Stomach (tissue), 9 donors: Measurements from ENCODE around the gene RBFOX1. TPM values are rescaled to one million over a fixed set of nuclear protein-coding genes. Genes with fewer than 3 reads are reported as not detected.

ENCODE experiments used
- DNase-seq, 2 donors: peaks; one replicate each; pipeline versions ENCODE4 v3.0.0 to v3.0.0-alpha.2; 2013 to 2019
- H3K27ac ChIP-seq, 5 donors: fragments of 200-600 bp in 4 of 5; sonication (generic) in 4 of 5; one replicate each; pipeline ENCODE4 v1.5.1; 2013 to 2019; ENCODE audit warnings: mild to moderate bottlenecking in 1 of 5, moderate library complexity in 1 of 5
- H3K27me3 ChIP-seq, 3 donors: fragments of 200-600 bp; sonication (generic); one replicate each; pipeline ENCODE4 v1.5.1; 2017 to 2019; ENCODE audit warnings: mixed run types in 1 of 3
- H3K36me3 ChIP-seq, 4 donors: fragments of 200-600 bp; sonication (generic); 1 replicate in 3 of 4; 2 replicates in 1 of 4; pipeline ENCODE4 v1.5.1; 2016 to 2019
- H3K4me1 ChIP-seq, 4 donors: fragments of 200-600 bp; sonication (generic); one replicate each; pipeline ENCODE4 v1.5.1; 2016 to 2019
- H3K4me3 ChIP-seq, 4 donors: fragments of 200-600 bp; sonication (generic) in 3 of 4; one replicate each; pipeline ENCODE4 v1.5.1; 2016 to 2019; ENCODE audit warnings: mild to moderate bottlenecking in 1 of 4
- H3K9me3 ChIP-seq, 4 donors: fragments of 200-600 bp; sonication (generic); one replicate each; pipeline ENCODE4 v1.5.1; 2016 to 2019
- EP300 ChIP-seq: sonication (generic); formaldehyde crosslinking; IDR thresholded peaks from one replicate; pipeline ENCODE4 v1.6.1; 2017; ENCODE audit warnings: antibody characterized with exemption
- POLR2A ChIP-seq, 4 donors: fragments of 450-650 bp; IDR thresholded peaks; one replicate each; pipeline ENCODE4 v1.6.1; 2016; ENCODE audit warnings: antibody characterized with exemption in 4 of 4, control low read depth in 2 of 4, mild to moderate bottlenecking in 1 of 4, moderate library complexity in 1 of 4
- POLR2AphosphoS5 ChIP-seq, 3 donors: sonication (generic); formaldehyde crosslinking; IDR thresholded peaks; one replicate each; pipeline ENCODE4 v1.6.1; 2016; ENCODE audit warnings: antibody characterized with exemption in 3 of 3
- WGBS, 5 donors: extraction: QIAGEN DNeasy Blood & Tissue Kit in 3 of 5; methylation state at CpG; one replicate each; pipeline versions ENCODE4 v1.1.5 to v1.1.7; 2013 to 2018; 5-methylcytosine and 5-hydroxymethylcytosine counted together
- intact Hi-C: fragments of 100-400 bp; cut with DNase I; formaldehyde crosslinking; loops from one replicate; pipeline ENCODE4 v1.15.1; 2023; ENCODE audit warnings: low total_unique reads
- polyA plus RNA-seq, 3 donors: library from polyadenylated mRNA; stranded (reverse); fragments of 200-250 nt; gene quantifications; one replicate each; pipeline ENCODE4 v1.2.3, GENCODE V29; 2013
- total RNA-seq, 5 donors: library from RNA; depleted of rRNA; stranded (reverse); fragments of >200 nt; gene quantifications; one replicate each; pipeline versions ENCODE4 v1.1.0 to v1.2.3, GENCODE V29; 2014 to 2016
- TF ChIP-seq, protein P1 (sequence below), 7 experiments: fragments of 450-650 bp in 4 of 7; fragments of 200-600 bp in 3 of 7; sonication (generic) in 3 of 7; IDR thresholded peaks; one replicate each; pipeline ENCODE4 v1.5.1; 2016 to 2019; ENCODE audit warnings: antibody characterized with exemption in 7 of 7, control low read depth in 2 of 7, mild to moderate bottlenecking in 1 of 7
- donor health status: healthy with polysubstance abuse.
- donor health status: Bipolar disorder and iron deficiency.
- donor health status: healthy.

The RBFOX1 gene
- total and polyA plus RNA-seq, 8 donors = 0.03 to 20.9 (median 0.35) TPM; not detected in 4

DNA sequence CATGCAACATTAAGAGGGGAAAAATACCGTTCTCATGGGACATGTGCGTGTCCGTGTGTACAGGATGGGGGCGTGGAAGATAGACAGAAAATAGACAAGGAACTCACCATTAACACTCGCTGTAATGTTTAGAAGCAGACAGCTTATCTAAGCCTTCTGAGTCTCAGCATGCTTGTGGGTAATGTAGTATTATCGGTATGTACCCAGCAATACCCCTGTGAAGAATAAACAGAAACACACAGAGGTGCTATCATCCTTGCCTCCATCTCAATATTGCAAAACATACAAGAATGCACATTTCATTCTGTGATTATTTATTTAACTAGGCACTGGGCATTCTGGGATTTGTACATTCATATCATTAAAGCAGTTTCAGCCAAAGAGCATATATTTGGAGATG, 42.0 kb upstream of the RBFOX1 start:
- Histone ChIP-seq H3K9me3 (peaks cover 0 to 11% (median 8%) of the 10 kb centered on the region in 4 donors), H3K36me3 (no peaks in the 10 kb centered on the region), H3K4me1 (no peaks in the 10 kb centered on the region), H3K4me3 (no peak overlapping the region), H3K27ac (no peak overlapping the region), H3K27me3 (no peaks in the 10 kb centered on the region)
- intact Hi-C loops = no loop called here
- TF ChIP-seq POLR2AphosphoS5 (IDR thresholded peaks at IDR 0.05) = no peak
- no peak for TF ChIP-seq EP300
- TF ChIP-seq, protein P1, sequence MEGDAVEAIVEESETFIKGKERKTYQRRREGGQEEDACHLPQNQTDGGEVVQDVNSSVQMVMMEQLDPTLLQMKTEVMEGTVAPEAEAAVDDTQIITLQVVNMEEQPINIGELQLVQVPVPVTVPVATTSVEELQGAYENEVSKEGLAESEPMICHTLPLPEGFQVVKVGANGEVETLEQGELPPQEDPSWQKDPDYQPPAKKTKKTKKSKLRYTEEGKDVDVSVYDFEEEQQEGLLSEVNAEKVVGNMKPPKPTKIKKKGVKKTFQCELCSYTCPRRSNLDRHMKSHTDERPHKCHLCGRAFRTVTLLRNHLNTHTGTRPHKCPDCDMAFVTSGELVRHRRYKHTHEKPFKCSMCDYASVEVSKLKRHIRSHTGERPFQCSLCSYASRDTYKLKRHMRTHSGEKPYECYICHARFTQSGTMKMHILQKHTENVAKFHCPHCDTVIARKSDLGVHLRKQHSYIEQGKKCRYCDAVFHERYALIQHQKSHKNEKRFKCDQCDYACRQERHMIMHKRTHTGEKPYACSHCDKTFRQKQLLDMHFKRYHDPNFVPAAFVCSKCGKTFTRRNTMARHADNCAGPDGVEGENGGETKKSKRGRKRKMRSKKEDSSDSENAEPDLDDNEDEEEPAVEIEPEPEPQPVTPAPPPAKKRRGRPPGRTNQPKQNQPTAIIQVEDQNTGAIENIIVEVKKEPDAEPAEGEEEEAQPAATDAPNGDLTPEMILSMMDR (IDR thresholded peaks at IDR 0.05) = no peak
- no peak for TF ChIP-seq POLR2A (IDR thresholded peaks at IDR 0.05)
- WGBS, 5 donors = 73 to 85% (median 77%) methylated on average over 6 of the region's 6 CpGs
- no peak for DNase-seq

- Histone ChIP-seq H3K27ac (no peak overlapping the region), H3K9me3 (no peaks in the 10 kb centered on the region), H3K27me3 (no peaks in the 10 kb centered on the region), H3K4me3 (no peak overlapping the region), H3K4me1 (no peaks in the 10 kb centered on the region), H3K36me3 (no peaks in the 10 kb centered on the region)
- intact Hi-C loops = no loop called here
- WGBS, 5 donors = 55 to 70% (median 65%) methylated on average over 4 of the region's 4 CpGs
- TF ChIP-seq POLR2AphosphoS5 (IDR thresholded peaks at IDR 0.05) (no peak), EP300 (no peak), POLR2A (IDR thresholded peaks at IDR 0.05) (no peak)
- TF ChIP-seq, protein P1 (IDR thresholded peaks at IDR 0.05) = no peak
- DNase-seq = no peak
Observed at GRCh38 chr16:7294020-7294419, 38.6 kb upstream of the RBFOX1 start.

DNA sequence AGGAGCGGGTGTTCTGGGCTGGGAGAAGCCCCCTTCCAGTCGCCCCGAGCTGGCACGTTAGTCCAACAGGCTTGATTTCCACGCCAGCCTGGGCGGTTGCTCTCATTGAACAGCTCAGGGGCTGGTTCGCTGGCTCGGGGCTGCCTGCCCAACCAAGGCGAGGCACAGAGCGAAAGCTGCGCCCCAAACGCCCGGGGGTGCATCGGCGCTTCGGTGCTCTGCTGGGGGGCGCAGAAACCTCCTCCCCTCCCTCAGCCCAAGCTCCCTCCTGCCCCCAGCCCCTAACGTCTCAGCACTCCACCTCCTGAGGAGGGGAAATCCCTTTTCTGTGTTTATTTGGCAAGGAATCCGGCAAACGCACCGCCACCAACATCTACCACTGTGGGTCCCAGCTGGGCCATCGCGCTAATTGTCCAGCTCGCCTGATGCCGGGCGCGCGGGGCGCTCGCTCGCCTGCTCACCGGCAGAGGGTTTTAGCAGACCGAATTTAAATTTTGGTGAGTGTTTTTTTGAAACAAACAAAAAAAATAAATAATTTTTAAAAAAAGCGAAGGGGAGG, 29.5 kb upstream of the RBFOX1 start:
- 2 to 5% (median 4%) methylated on average over 32 to 34 of the region's 34 CpGs for WGBS, 5 donors

GRCh38 chr16:7303660-7304200, 28.9 kb upstream of the RBFOX1 start:
- DNase-seq = no peak
- H3K27me3 ChIP-seq = peaks cover 0 to 54% (median 19%) of the 10 kb centered on the region in 3 donors
- no peaks in the 10 kb centered on the region for H3K9me3 ChIP-seq
- no peak overlapping the region for H3K27ac ChIP-seq
- 2 to 6% (median 4%) methylated on average over 20 of the region's 20 CpGs for WGBS, 5 donors
- H3K36me3 ChIP-seq = no peaks in the 10 kb centered on the region
- TF ChIP-seq POLR2A (IDR thresholded peaks at IDR 0.05) (no peak), EP300 (no peak)
- TF ChIP-seq, protein P1 (IDR thresholded peaks at IDR 0.05) = no peak
- H3K4me3 ChIP-seq = no peak overlapping the region
- H3K4me1 ChIP-seq = peaks cover 0 to 22% (median 4%) of the 10 kb centered on the region in 4 donors
- intact Hi-C loops = no loop called here

More for the DNA sequence above, 29.5 kb upstream of the RBFOX1 start:
- no peaks in the 10 kb centered on the region for H3K36me3 ChIP-seq
- H3K27me3 ChIP-seq = peaks cover 0 to 54% (median 19%) of the 10 kb centered on the region in 3 donors
- H3K27ac ChIP-seq = no peak overlapping the region
- intact Hi-C loops = no loop called here
- H3K4me3 ChIP-seq = peak overlapping the region in 2 of 4 donors; percentile 19 to 26
- no peaks in the 10 kb centered on the region for H3K9me3 ChIP-seq
- no peak for TF ChIP-seq POLR2AphosphoS5 (IDR thresholded peaks at IDR 0.05)
- no peak for TF ChIP-seq EP300
- TF ChIP-seq, protein P1 (IDR thresholded peaks at IDR 0.05) = no peak
- TF ChIP-seq POLR2A (IDR thresholded peaks at IDR 0.05) = no peak
- H3K4me1 ChIP-seq = peaks cover 0 to 22% (median 4%) of the 10 kb centered on the region in 4 donors
- peak in 1 of 2 donors; percentile 13 for DNase-seq
